ENCODE data around the gene STAB1.
A peak's percentile ranks its signal among the peaks of the same experiment; 100 is the strongest.

The STAB1 gene

GRCh38 chr3:52481819-52482521 lies 13.2 kb upstream of the STAB1 start:
- TF ChIP-seq CTCF (IDR thresholded peaks at IDR 0.05; ENCODE audit: control insufficient read depth, extremely low read depth, insufficient read depth), result peak; percentile 17; the same call in 1 of the 2 replicates
- no peak for DNase-seq (ENCODE audit: low read depth)
- H3K4me3 ChIP-seq (ENCODE audit: low read depth, low read length), result no peak overlapping the region

- no peak overlapping the region for H3K4me3 ChIP-seq (ENCODE audit: low read depth, low read length)
- no peak for TF ChIP-seq CTCF (IDR thresholded peaks at IDR 0.05; ENCODE audit: control insufficient read depth, extremely low read depth, insufficient read depth)
- DNase-seq (ENCODE audit: low read depth), result no peak
Measured at GRCh38 chr3:52483081-52483480, 12.1 kb upstream of the STAB1 start.

GRCh38 chr3:52483577-52484381 lies 11.4 kb upstream of the STAB1 start:
- H3K4me3 ChIP-seq (ENCODE audit: low read depth, low read length), result no peak overlapping the region
- DNase-seq (ENCODE audit: low read depth), result no peak

GRCh38 chr3:52484680-52485461 lies 10.3 kb upstream of the STAB1 start:
- H3K4me3 ChIP-seq (ENCODE audit: low read depth, low read length), result no peak overlapping the region
- no peak for DNase-seq (ENCODE audit: low read depth)
- no peak for TF ChIP-seq CTCF (IDR thresholded peaks at IDR 0.05; ENCODE audit: control insufficient read depth, extremely low read depth, insufficient read depth)

More at GRCh38 chr3:52483577-52484381, 11.4 kb upstream of the STAB1 start:
- TF ChIP-seq CTCF (IDR thresholded peaks at IDR 0.05; ENCODE audit: control insufficient read depth, extremely low read depth, insufficient read depth), result no peak

- no peak for TF ChIP-seq CTCF (IDR thresholded peaks at IDR 0.05; ENCODE audit: control insufficient read depth, extremely low read depth, insufficient read depth)
Measured at GRCh38 chr3:52487050-52487787, 7.9 kb upstream of the STAB1 start.

More at GRCh38 chr3:52487050-52487787, 7.9 kb upstream of the STAB1 start:
- no peak overlapping the region for H3K4me3 ChIP-seq (ENCODE audit: low read depth, low read length)
- no peak for DNase-seq (ENCODE audit: low read depth)
